WTC11 (cell line): ENCODE measurements around the gene BTBD19. TPM values are rescaled to one million over a fixed set of nuclear protein-coding genes. Genes with fewer than 3 reads are reported as not detected.

ENCODE experiments used
- ETV6 ChIP-seq: sonication (generic); formaldehyde crosslinking; IDR thresholded peaks from 2 replicates; pipeline ENCODE4 v1.8.1; 2022; ENCODE audit warnings: mild to moderate bottlenecking, missing genetic modification reagents
- FOXJ3 ChIP-seq: sonication (generic); formaldehyde crosslinking; IDR thresholded peaks from 2 replicates; pipeline ENCODE4 v1.9.0; 2021; ENCODE audit warnings: missing genetic modification reagents, mild to moderate bottlenecking, borderline replicate concordance
- KAT7 ChIP-seq: sonication (generic); formaldehyde crosslinking; IDR thresholded peaks from 2 replicates; pipeline ENCODE4 v1.8.1; 2023; ENCODE audit warnings: missing genetic modification reagents, mild to moderate bottlenecking, borderline replicate concordance
- MYBL2 ChIP-seq: sonication (generic); formaldehyde crosslinking; IDR thresholded peaks from 2 replicates; pipeline ENCODE4 v1.8.1; 2023; ENCODE audit warnings: mild to moderate bottlenecking, moderate library complexity, missing genetic modification reagents
- NFATC4 ChIP-seq: fragments of 250-450 bp; sonication (Bioruptor Pico); IDR thresholded peaks from 2 replicates; pipeline ENCODE4 v1.9.0; 2021; ENCODE audit warnings: mild to moderate bottlenecking
- ZBTB21 ChIP-seq: sonication (generic); formaldehyde crosslinking; IDR thresholded peaks from 2 replicates; pipeline ENCODE4 v1.8.1; 2023; ENCODE audit warnings: mild to moderate bottlenecking, missing genetic modification reagents, borderline replicate concordance
- ZNF232 ChIP-seq: sonication (generic); formaldehyde crosslinking; IDR thresholded peaks from 2 replicates; pipeline ENCODE4 v1.8.0; 2022; ENCODE audit warnings: mild to moderate bottlenecking, missing genetic modification reagents
- ZNF423 ChIP-seq: fragments of 250-450 bp; sonication (Bioruptor Pico); IDR thresholded peaks from 2 replicates; pipeline ENCODE4 v2.1.2; 2022; ENCODE audit warnings: mild to moderate bottlenecking, moderate library complexity
- total RNA-seq: library from RNA; stranded (reverse); gene quantifications from 3 replicates; pipeline ENCODE4 v1.2.3, GENCODE V29; 2021
- TF ChIP-seq, protein P1 (sequence below): fragments of 250-450 bp; sonication (Bioruptor Pico); IDR thresholded peaks from 2 replicates; pipeline ENCODE4 v1.9.0; 2021; ENCODE audit warnings: mild to moderate bottlenecking
- TF ChIP-seq, protein P2 (sequence below): sonication (generic); formaldehyde crosslinking; IDR thresholded peaks from 2 replicates; pipeline ENCODE4 v1.8.0; 2022; ENCODE audit warnings: mild to moderate bottlenecking, missing genetic modification reagents
- TF ChIP-seq, protein P3 (sequence below): sonication (generic); formaldehyde crosslinking; IDR thresholded peaks from 2 replicates; pipeline ENCODE4 v1.8.1; 2023; ENCODE audit warnings: mild to moderate bottlenecking, missing genetic modification reagents
- TF ChIP-seq, protein P4 (sequence below): fragments of 200-600 bp; IDR thresholded peaks from 2 replicates; pipeline ENCODE4 v1.8.0; 2022; ENCODE audit warnings: antibody characterized with exemption
- TF ChIP-seq, protein P5 (sequence below): sonication (generic); formaldehyde crosslinking; IDR thresholded peaks from 2 replicates; pipeline ENCODE4 v1.8.1; 2022; ENCODE audit warnings: missing genetic modification reagents, borderline replicate concordance
- TF ChIP-seq, protein P6 (sequence below): sonication (generic); formaldehyde crosslinking; IDR thresholded peaks from 2 replicates; pipeline ENCODE4 v1.8.0; 2022; ENCODE audit warnings: mild to moderate bottlenecking, missing genetic modification reagents

BTBD19 gene
- total RNA-seq, 1 experiment from 2014 or later, result 1.7 TPM

DNA sequence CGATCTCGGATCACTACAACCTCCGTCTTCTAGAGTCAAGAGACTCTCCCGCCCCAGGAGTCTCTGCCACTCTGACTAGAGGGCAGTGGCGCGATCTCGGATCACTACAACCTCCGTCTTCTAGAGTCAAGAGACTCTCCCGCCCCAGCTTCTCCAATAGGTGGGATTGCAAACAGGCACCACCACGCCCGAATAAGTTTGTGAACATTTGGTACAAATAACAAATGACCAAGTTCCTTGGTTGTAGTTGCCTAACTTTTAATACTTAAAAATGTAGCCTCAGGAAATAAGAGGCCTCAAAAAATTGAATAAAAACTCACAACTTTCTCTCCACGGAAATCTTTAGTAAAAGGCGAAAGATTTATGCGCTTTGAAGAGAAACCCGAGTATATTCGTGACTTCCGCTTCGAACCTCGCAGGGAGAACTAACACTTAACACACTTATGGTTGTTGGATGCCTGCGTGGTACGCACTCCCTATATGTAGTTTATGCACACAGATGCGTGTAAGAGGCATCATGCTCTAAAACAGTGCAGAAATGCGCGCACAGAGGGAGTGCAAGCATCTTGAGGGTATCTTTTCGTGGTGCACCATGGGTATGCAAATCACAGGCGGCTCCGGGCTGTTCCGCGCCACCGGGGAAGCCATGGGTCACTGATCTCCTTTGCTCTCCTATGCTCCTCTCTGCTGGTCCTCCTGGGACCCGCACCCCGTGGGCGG is 11.4 kb downstream of the BTBD19 start (continued):
- TF ChIP-seq, protein P1, sequence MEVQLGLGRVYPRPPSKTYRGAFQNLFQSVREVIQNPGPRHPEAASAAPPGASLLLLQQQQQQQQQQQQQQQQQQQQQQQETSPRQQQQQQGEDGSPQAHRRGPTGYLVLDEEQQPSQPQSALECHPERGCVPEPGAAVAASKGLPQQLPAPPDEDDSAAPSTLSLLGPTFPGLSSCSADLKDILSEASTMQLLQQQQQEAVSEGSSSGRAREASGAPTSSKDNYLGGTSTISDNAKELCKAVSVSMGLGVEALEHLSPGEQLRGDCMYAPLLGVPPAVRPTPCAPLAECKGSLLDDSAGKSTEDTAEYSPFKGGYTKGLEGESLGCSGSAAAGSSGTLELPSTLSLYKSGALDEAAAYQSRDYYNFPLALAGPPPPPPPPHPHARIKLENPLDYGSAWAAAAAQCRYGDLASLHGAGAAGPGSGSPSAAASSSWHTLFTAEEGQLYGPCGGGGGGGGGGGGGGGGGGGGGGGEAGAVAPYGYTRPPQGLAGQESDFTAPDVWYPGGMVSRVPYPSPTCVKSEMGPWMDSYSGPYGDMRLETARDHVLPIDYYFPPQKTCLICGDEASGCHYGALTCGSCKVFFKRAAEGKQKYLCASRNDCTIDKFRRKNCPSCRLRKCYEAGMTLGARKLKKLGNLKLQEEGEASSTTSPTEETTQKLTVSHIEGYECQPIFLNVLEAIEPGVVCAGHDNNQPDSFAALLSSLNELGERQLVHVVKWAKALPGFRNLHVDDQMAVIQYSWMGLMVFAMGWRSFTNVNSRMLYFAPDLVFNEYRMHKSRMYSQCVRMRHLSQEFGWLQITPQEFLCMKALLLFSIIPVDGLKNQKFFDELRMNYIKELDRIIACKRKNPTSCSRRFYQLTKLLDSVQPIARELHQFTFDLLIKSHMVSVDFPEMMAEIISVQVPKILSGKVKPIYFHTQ, result peak; percentile 99
- TF ChIP-seq KAT7 (CRISPR knock-in tag) (no peak), ZNF423 (CRISPR knock-in tag) (peak; percentile 38; the same call in 1 of the 2 replicates), NFATC4 (CRISPR knock-in tag) (peak; percentile 98), FOXJ3 (CRISPR knock-in tag) (no peak), ZBTB21 (CRISPR knock-in tag) (no peak), MYBL2 (CRISPR knock-in tag) (peak; percentile 73; the same call in 1 of the 2 replicates), ZNF232 (CRISPR knock-in tag) (peak; percentile 86), ETV6 (CRISPR knock-in tag) (peak; percentile 97)
- TF ChIP-seq, protein P2, sequence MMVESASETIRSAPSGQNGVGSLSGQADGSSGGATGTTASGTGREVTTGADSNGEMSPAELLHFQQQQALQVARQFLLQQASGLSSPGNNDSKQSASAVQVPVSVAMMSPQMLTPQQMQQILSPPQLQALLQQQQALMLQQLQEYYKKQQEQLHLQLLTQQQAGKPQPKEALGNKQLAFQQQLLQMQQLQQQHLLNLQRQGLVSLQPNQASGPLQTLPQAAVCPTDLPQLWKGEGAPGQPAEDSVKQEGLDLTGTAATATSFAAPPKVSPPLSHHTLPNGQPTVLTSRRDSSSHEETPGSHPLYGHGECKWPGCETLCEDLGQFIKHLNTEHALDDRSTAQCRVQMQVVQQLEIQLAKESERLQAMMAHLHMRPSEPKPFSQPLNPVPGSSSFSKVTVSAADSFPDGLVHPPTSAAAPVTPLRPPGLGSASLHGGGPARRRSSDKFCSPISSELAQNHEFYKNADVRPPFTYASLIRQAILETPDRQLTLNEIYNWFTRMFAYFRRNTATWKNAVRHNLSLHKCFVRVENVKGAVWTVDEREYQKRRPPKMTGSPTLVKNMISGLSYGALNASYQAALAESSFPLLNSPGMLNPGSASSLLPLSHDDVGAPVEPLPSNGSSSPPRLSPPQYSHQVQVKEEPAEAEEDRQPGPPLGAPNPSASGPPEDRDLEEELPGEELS (CRISPR knock-in tag), result no peak
- TF ChIP-seq, protein P3, sequence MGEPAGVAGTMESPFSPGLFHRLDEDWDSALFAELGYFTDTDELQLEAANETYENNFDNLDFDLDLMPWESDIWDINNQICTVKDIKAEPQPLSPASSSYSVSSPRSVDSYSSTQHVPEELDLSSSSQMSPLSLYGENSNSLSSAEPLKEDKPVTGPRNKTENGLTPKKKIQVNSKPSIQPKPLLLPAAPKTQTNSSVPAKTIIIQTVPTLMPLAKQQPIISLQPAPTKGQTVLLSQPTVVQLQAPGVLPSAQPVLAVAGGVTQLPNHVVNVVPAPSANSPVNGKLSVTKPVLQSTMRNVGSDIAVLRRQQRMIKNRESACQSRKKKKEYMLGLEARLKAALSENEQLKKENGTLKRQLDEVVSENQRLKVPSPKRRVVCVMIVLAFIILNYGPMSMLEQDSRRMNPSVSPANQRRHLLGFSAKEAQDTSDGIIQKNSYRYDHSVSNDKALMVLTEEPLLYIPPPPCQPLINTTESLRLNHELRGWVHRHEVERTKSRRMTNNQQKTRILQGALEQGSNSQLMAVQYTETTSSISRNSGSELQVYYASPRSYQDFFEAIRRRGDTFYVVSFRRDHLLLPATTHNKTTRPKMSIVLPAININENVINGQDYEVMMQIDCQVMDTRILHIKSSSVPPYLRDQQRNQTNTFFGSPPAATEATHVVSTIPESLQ (CRISPR knock-in tag), result no peak
- TF ChIP-seq, protein P4, sequence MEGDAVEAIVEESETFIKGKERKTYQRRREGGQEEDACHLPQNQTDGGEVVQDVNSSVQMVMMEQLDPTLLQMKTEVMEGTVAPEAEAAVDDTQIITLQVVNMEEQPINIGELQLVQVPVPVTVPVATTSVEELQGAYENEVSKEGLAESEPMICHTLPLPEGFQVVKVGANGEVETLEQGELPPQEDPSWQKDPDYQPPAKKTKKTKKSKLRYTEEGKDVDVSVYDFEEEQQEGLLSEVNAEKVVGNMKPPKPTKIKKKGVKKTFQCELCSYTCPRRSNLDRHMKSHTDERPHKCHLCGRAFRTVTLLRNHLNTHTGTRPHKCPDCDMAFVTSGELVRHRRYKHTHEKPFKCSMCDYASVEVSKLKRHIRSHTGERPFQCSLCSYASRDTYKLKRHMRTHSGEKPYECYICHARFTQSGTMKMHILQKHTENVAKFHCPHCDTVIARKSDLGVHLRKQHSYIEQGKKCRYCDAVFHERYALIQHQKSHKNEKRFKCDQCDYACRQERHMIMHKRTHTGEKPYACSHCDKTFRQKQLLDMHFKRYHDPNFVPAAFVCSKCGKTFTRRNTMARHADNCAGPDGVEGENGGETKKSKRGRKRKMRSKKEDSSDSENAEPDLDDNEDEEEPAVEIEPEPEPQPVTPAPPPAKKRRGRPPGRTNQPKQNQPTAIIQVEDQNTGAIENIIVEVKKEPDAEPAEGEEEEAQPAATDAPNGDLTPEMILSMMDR, result no peak
- TF ChIP-seq, protein P5, sequence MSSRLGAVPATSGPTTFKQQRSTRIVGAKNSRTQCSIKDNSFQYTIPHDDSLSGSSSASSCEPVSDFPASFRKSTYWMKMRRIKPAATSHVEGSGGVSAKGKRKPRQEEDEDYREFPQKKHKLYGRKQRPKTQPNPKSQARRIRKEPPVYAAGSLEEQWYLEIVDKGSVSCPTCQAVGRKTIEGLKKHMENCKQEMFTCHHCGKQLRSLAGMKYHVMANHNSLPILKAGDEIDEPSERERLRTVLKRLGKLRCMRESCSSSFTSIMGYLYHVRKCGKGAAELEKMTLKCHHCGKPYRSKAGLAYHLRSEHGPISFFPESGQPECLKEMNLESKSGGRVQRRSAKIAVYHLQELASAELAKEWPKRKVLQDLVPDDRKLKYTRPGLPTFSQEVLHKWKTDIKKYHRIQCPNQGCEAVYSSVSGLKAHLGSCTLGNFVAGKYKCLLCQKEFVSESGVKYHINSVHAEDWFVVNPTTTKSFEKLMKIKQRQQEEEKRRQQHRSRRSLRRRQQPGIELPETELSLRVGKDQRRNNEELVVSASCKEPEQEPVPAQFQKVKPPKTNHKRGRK (CRISPR knock-in tag), result peak; percentile 24; the same call in 1 of the 2 replicates
- TF ChIP-seq, protein P6, sequence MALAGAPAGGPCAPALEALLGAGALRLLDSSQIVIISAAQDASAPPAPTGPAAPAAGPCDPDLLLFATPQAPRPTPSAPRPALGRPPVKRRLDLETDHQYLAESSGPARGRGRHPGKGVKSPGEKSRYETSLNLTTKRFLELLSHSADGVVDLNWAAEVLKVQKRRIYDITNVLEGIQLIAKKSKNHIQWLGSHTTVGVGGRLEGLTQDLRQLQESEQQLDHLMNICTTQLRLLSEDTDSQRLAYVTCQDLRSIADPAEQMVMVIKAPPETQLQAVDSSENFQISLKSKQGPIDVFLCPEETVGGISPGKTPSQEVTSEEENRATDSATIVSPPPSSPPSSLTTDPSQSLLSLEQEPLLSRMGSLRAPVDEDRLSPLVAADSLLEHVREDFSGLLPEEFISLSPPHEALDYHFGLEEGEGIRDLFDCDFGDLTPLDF (CRISPR knock-in tag), result no peak
